ENCODE data around the gene C1orf116.

Gene C1orf116

DNA sequence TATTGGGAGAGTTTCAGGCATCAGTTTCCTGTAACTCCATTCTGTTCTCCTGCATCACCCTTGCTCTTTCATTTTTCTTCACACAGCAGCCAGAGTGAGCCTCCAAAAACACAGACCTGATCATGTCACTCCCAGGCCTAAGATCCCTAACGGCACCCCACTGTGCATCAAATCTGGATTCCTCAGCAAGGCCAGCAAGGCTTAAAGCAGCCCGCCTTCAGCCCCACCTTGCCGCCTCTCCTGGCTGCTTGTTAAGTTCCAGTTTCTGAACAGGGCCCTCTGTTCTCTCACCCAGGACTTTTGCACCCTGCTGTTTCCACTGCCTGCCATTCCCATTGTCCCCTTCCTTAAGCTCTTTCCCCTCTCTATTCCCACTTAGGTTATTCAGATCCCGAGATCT, 29.3 kb downstream of the C1orf116 start:
- TF ChIP-seq, protein P1, sequence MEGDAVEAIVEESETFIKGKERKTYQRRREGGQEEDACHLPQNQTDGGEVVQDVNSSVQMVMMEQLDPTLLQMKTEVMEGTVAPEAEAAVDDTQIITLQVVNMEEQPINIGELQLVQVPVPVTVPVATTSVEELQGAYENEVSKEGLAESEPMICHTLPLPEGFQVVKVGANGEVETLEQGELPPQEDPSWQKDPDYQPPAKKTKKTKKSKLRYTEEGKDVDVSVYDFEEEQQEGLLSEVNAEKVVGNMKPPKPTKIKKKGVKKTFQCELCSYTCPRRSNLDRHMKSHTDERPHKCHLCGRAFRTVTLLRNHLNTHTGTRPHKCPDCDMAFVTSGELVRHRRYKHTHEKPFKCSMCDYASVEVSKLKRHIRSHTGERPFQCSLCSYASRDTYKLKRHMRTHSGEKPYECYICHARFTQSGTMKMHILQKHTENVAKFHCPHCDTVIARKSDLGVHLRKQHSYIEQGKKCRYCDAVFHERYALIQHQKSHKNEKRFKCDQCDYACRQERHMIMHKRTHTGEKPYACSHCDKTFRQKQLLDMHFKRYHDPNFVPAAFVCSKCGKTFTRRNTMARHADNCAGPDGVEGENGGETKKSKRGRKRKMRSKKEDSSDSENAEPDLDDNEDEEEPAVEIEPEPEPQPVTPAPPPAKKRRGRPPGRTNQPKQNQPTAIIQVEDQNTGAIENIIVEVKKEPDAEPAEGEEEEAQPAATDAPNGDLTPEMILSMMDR (IDR thresholded peaks at IDR 0.05; ENCODE audit: poor library complexity, severe bottlenecking), result no peak
- H3K27me3 ChIP-seq (ENCODE audit: insufficient read depth, poor library complexity, severe bottlenecking), result no peaks in the 10 kb centered on the region
- no peaks in the 10 kb centered on the region for H3K36me3 ChIP-seq (ENCODE audit: low read depth)
- peaks cover 50% of the 10 kb centered on the region for H3K4me1 ChIP-seq (ENCODE audit: insufficient read depth, poor library complexity, severe bottlenecking)
- no peak overlapping the region for H3K4me3 ChIP-seq (ENCODE audit: severe bottlenecking)
- H3K27ac ChIP-seq (ENCODE audit: poor library complexity, severe bottlenecking), result peak overlapping the region; percentile 96
- DNase-seq (ENCODE audit: low spot score) (no peak), ATAC-seq (ENCODE audit: low read depth) (no peak)
- H3K9me3 ChIP-seq (ENCODE audit: severe bottlenecking), result peaks cover 6% of the 10 kb centered on the region

DNA sequence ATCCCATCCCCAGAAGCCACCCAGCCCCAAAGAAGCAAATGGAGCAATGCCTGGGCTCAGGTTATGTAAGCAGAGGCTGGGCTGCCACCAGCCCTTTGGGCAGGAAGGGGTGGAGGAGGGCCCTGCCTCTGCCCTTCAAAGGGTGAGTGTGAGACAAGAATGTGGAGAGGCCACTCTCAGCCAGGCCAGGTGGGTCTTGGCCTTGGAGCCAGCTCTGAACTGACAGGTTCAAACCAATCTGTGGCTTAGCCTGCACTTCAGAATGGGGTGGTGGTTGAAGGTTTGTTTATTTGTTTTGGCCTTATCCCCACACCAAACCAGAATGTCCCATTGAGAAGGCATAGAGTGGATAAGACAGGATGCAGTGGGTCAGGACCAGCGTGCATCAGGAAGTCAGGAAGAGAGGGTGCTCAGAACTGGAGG, 29.8 kb downstream of the C1orf116 start:
- H3K4me3 ChIP-seq (ENCODE audit: severe bottlenecking), result no peak overlapping the region
- TF ChIP-seq, protein P1 (IDR thresholded peaks at IDR 0.05; ENCODE audit: poor library complexity, severe bottlenecking), result no peak
- peak; percentile 50 for ATAC-seq (ENCODE audit: low read depth)
- H3K9me3 ChIP-seq (ENCODE audit: severe bottlenecking), result peaks cover 2% of the 10 kb centered on the region
- no peaks in the 10 kb centered on the region for H3K27me3 ChIP-seq (ENCODE audit: insufficient read depth, poor library complexity, severe bottlenecking)
- no peak for DNase-seq (ENCODE audit: low spot score)
- peaks cover 46% of the 10 kb centered on the region for H3K4me1 ChIP-seq (ENCODE audit: insufficient read depth, poor library complexity, severe bottlenecking)
- H3K36me3 ChIP-seq (ENCODE audit: low read depth), result no peaks in the 10 kb centered on the region
- peak overlapping the region; percentile 96 for H3K27ac ChIP-seq (ENCODE audit: poor library complexity, severe bottlenecking)

DNA sequence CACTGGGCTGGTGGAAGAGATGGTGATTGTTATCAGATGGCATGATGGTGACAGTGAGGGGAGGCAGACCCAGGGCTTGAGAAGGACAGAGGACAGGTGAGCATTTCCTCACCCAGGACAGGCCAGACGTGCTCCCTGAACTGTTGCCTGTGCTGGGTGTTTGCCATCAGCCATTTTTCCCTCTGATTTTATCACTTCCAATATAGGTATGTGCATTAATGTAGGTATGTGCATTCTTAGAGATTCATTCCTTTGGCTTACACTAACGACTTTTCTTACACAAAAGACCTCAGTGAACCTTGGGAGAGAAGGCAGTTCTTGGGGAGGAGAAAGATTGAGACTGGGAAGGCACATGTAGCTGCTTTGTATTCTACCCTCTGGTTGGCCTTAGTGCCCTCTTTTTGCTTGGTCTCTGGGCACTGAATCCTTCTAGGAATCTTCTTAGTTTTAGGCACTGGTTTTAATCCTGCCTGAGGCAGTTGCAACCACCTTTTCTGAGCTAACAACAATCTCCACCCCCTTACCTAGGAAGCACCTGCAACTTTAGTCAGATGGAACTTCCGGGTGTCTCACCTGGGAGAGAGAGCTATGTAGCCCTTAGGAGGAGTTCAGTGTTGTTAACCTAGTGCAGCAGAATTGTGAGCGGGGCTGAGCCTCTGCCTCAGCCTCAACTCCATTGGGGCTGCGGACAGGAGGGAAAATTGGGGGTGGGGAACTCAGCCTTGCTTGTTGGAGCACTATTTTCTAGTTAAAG, 30.9 kb downstream of the C1orf116 start:
- Histone ChIP-seq H3K9me3 (ENCODE audit: severe bottlenecking) (no peaks in the 10 kb centered on the region), H3K27me3 (ENCODE audit: insufficient read depth, poor library complexity, severe bottlenecking) (no peaks in the 10 kb centered on the region), H3K4me1 (ENCODE audit: insufficient read depth, poor library complexity, severe bottlenecking) (peaks cover 37% of the 10 kb centered on the region), H3K36me3 (ENCODE audit: low read depth) (no peaks in the 10 kb centered on the region), H3K4me3 (ENCODE audit: severe bottlenecking) (no peak overlapping the region), H3K27ac (ENCODE audit: poor library complexity, severe bottlenecking) (peak overlapping the region; percentile 96)
- 0 out of 3 replicates have a peak, but pooled peaks have one; percentile 33 for ATAC-seq (ENCODE audit: low read depth)
- TF ChIP-seq, protein P1 (IDR thresholded peaks at IDR 0.05; ENCODE audit: poor library complexity, severe bottlenecking), result no peak
- no peak for DNase-seq (ENCODE audit: low spot score)

DNA sequence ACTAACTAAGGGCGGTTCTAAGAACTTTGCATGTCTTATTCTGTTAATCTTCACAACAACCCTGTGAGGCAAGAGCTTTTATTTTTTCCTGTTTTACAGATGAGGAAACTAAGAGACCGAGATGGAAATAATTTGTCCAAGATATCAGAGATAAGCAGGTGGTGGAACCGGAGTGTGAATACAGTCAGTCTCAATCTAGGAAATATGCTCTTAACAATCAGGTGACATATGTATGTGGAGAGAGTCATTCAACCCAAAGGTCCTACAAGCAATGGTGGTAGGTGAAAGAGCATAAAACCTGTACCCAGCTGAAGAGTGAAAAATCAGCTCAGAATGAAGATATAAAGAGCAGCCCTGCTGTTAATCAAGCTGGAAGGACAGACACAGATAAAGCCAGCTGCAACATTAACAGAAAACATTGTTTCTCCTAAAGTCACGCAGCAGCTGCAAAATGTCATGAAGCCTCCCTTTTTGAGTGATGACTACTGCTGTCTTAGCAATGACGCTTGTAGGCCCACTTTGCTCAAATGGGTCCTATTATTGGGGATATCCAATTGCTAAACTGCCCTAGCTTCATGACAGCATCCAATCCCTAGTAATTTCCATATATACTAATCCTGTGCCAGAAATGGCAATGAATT, 31.8 kb downstream of the C1orf116 start:
- Histone ChIP-seq H3K4me1 (ENCODE audit: insufficient read depth, poor library complexity, severe bottlenecking) (peaks cover 30% of the 10 kb centered on the region), H3K9me3 (ENCODE audit: severe bottlenecking) (no peaks in the 10 kb centered on the region), H3K36me3 (ENCODE audit: low read depth) (no peaks in the 10 kb centered on the region), H3K27me3 (ENCODE audit: insufficient read depth, poor library complexity, severe bottlenecking) (no peaks in the 10 kb centered on the region), H3K27ac (ENCODE audit: poor library complexity, severe bottlenecking) (no peak overlapping the region), H3K4me3 (ENCODE audit: severe bottlenecking) (no peak overlapping the region)
- ATAC-seq (ENCODE audit: low read depth) (no peak), DNase-seq (ENCODE audit: low spot score) (no peak)
- TF ChIP-seq, protein P1 (IDR thresholded peaks at IDR 0.05; ENCODE audit: poor library complexity, severe bottlenecking), result no peak

DNA sequence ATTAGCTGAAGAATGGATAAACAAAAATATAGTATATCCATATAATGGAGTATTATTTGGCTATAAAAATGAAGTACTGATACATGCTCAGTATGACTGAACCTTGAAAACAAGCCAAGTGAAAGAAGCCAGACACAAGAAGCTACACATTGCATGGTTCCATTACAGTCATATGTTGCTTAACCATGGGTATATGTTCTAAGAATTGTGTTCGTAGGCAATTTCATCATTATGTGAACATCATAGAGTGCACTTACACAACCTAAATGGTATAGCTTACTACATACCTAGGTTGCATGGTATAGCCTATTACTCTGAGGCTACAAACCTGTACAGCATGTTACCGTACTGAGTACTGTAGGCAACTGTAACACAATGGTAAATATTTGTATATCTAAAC, 33.7 kb downstream of the C1orf116 start:
- H3K9me3 ChIP-seq (ENCODE audit: severe bottlenecking), result no peaks in the 10 kb centered on the region
- no peak overlapping the region for H3K4me3 ChIP-seq (ENCODE audit: severe bottlenecking)
- peaks cover 19% of the 10 kb centered on the region for H3K4me1 ChIP-seq (ENCODE audit: insufficient read depth, poor library complexity, severe bottlenecking)
- ATAC-seq (ENCODE audit: low read depth) (no peak), DNase-seq (ENCODE audit: low spot score) (no peak)
- H3K36me3 ChIP-seq (ENCODE audit: low read depth), result no peaks in the 10 kb centered on the region
- TF ChIP-seq, protein P1 (IDR thresholded peaks at IDR 0.05; ENCODE audit: poor library complexity, severe bottlenecking), result no peak
- no peak overlapping the region for H3K27ac ChIP-seq (ENCODE audit: poor library complexity, severe bottlenecking)
- H3K27me3 ChIP-seq (ENCODE audit: insufficient read depth, poor library complexity, severe bottlenecking), result no peaks in the 10 kb centered on the region
